Measurements from ENCODE around the gene NTN5. TPM values are rescaled to one million over a fixed set of nuclear protein-coding genes. Genes with fewer than 3 reads are reported as not detected.

Gene NTN5
- total and polyA plus RNA-seq, 9 of the 15 experiments (the other 6 are each of a cell fraction or from before 2014, with no cell fraction given): not detected

GRCh38 chr19:48619692-48620585 lies 52.9 kb downstream of the NTN5 start (continued):
- no peak for TF ChIP-seq RBBP5 (IDR thresholded peaks at IDR 0.05; ENCODE audit: borderline replicate concordance, insufficient read depth, low read length, poor library complexity, severe bottlenecking)
- TF ChIP-seq DPF2 (IDR thresholded peaks at IDR 0.05): peak; percentile 76; the same call in 1 of the 2 replicates
- TF ChIP-seq ZNF324 (CRISPR knock-in tag; IDR thresholded peaks at IDR 0.05): 0 out of 2 replicates have a peak, but pooled peaks have one; percentile 38
- no peak for TF ChIP-seq DLX4 (CRISPR knock-in tag; IDR thresholded peaks at IDR 0.05)
- TF ChIP-seq SMARCA5 (IDR thresholded peaks at IDR 0.05): peak; percentile 100
- TF ChIP-seq RFX1 (IDR thresholded peaks at IDR 0.05): no peak
- peak in 1 of 2 experiments; percentile 56; a peak in 1 of 4 replicates for TF ChIP-seq NONO (IDR thresholded peaks at IDR 0.05; ENCODE audit: low read depth in 2 of 2, low read length in 1 of 2)
- no peak for TF ChIP-seq ZNF780A (CRISPR knock-in tag; IDR thresholded peaks at IDR 0.05)
- no peak for TF ChIP-seq BHLHE40 (IDR thresholded peaks at IDR 0.05; ENCODE audit: low read length)
- 0 out of 2 replicates have a peak, but pooled peaks have one; percentile 35 for TF ChIP-seq RREB1 (CRISPR knock-in tag; IDR thresholded peaks at IDR 0.05)
- TF ChIP-seq E2F5 (CRISPR knock-in tag; IDR thresholded peaks at IDR 0.05): no peak
- TF ChIP-seq ATF4 (CRISPR knock-in tag; IDR thresholded peaks at IDR 0.05): no peak
- TF ChIP-seq TRIM24 (IDR thresholded peaks at IDR 0.05): peak in 1 of 2 experiments; percentile 42; a peak in 1 of 4 replicates
- no peak for TF ChIP-seq ZNF140 (CRISPR knock-in tag; IDR thresholded peaks at IDR 0.05)
- TF ChIP-seq C11orf30 (IDR thresholded peaks at IDR 0.05; ENCODE audit: low read depth): peak; percentile 47
- TF ChIP-seq RAD51 (IDR thresholded peaks at IDR 0.05; ENCODE audit: borderline replicate concordance, low read depth): no peak
- TF ChIP-seq E2F8 (IDR thresholded peaks at IDR 0.05; ENCODE audit: low read depth, partially characterized antibody): no peak
